NCI-H1048 (cell line): Measurements from ENCODE around the gene PRKCE.

Experiments
- DNase-seq: peaks from one replicate; lab custom pipeline; 2025; lab: John Stamatoyannopoulos, UW

Gene PRKCE

DNA sequence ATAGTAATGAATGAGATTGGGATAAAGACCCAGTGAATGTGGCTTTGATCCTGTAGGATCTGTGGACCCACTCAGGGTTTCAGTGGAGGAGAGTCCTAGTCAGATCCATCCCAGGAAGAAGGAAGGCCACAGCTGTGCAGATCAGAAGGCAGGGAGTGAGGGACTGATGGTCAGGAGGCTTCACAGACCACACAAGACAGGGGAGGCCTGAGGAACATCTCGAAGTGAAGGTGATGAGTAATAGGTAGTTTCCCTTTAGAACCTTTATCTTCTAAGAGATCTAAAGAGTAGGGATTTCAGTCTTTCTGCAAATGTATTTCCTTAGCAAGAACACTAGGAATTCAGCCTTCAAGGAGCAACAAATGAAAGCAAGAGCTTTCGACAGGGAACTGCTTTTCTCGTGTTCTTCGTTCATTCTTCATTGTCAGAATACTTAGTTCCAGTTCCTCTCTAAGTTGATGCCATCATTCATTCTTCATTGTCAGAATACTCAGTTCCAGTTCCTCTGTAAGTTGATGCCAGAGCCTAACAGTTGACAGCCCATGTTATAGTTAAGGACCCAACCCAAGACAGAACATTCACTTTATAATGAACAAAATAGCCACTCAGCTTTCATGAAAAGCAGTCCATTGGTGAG is 495.5 kb downstream of the PRKCE start:
- DNase-seq = no peak

DNA sequence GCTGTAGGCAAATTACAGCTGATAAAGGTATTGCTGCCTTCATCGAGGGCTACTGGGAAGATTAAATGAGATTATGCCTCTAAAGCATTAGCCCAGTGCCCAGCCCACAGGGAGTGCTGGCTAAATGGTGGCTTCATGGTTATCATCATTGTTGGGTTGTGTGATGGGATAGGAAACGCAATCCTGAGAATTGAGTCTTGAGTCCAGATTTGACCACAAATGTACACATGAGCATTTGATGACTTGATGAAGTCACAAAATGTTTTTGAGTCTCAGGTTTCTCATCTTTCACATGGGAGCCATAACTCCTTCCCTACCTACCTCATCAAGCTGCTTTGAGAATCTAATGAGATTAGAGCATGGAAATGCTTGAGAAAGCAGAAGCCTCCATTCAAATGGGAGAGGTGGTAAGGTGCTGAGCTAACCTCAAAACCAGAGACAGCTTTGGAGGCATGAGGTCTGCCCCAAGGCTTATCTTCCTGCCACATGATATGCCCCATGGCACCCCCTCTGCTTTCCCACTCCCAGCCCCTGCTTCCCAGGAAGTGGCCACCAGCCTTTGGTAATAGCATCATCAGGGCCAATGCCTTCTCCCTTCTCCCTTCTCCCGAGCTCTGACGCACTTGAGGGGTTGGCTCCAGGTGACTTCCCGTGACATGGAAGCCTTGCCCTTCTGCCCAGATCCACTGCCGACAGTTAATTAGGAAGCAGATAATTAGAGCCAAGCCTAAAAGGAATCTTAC is 496.3 kb downstream of the PRKCE start:
- DNase-seq = no peak

- DNase-seq = no peak
Measured at GRCh38 chr2:46148369-46148736, 496.9 kb downstream of the PRKCE start.

- DNase-seq = no peak
Measured at GRCh38 chr2:46150445-46150955, 499.0 kb downstream of the PRKCE start.

- DNase-seq = no peak
Measured at GRCh38 chr2:46151577-46151976, 500.1 kb downstream of the PRKCE start.

DNA sequence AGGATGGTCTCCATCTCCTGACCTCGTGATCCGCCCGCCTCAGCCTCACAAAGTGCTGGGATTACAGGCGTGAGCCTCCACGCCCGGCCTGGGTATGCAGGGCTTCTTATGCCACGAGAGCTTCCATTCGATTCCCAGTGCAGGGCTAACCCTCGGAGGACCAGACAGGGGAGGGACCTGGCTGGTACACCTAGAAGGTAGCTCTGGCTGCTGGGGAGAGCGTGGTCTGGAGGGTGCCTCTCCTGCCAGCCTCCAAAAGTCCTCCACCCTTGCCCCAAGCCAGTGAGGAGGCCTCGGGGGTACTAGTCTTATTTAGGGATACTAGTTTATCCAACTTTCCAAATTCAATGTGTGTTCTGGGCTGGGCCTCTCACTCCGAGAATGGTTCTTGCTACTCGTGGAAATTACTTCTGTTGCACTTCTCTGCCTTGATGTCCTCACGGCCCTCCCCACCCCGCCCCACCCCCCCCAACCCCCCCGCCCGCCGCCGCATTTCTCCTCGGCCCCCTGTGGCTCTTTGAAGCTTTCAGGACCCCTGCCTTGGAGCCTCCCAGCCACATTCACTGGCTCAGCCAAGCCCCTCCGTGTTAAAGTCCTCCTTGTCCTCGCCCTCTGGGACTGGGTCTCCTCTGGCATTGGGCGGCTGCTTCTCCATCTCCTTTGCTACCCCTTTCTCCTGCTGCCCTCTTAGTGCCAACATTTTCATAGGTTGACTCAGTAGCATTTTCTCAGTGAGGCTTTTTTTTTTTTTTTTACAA is 502.7 kb downstream of the PRKCE start:
- no peak for DNase-seq

- no peak for DNase-seq
Measured at GRCh38 chr2:46157072-46157965, 505.8 kb downstream of the PRKCE start.

DNA sequence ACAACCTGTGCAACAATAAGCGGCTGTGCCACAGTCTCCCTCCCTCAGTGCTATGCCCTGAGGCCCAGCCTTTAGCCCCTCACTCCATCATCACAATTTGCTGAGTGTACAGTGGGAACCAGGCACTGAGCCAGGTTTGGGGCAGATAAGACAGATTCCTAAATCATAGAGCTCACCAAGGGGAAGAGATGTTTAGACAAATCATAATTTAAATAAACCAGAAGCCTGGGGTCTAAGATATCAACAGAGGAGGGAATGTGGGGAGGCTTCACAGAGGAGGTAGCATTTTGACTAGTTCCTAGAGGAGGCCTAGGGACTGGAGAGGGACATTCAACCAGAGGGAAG is 506.5 kb downstream of the PRKCE start:
- no peak for DNase-seq

GRCh38 chr2:46158661-46159060 is 507.2 kb downstream of the PRKCE start:
- no peak for DNase-seq

- DNase-seq = no peak
Measured at GRCh38 chr2:46160326-46160725, 508.9 kb downstream of the PRKCE start.

DNA sequence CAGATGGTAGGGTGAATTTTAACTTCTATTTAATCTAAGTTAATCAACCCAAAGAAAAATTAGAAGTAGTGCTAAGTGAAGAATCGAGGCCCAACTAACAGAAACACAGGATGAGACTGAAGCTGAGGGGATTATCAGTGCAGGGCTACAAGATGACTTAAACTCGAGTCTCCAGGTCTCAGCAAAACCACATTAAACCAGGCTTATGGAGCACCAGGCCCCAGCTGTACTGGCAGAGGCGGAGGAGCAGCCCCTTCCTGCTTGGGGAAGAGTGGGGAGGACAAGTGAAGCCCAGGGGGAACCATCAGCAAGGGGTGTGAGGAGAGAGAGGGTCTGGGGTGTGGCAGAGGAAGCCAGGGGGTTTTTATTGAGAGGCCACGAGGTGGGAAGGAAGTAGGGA is 509.8 kb downstream of the PRKCE start:
- DNase-seq = no peak

- no peak for DNase-seq
Measured at GRCh38 chr2:46161911-46162310, 510.4 kb downstream of the PRKCE start.

DNA sequence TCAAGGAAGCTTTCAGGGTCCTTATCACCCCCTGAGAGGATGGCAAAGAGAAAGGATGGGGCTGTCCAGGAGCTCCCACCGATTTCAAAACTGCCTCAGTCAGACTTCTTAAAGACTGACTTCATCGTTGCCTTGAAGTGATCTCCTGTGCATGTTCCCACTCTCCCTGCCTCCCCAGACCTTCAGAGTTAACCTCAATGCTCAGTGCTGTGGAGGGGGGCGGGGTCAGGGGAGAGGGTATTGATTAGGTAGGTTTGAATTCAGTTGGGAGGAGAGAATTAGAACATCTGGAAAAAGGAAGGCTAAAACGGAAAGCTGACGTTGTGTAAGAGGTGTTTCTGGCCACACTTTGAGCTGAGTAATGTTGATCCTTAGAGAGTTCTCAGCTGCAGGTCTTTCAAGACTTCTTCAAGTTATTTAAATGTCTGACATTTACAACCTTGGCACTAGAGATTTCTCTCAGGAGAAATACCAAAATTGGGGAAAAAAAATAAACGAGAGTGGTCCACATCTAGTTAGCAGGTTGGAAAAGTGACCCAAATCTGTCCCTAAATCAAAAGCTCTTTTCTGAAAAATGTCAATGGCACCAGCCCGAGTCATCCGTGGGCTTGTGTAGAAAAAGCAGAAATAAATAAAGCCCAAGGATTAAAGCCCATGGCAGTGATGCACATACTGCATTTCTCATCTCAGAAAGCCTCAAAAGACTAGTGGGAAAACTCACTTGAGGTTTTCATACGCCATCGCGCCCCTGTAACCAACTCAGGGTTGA is 511.0 kb downstream of the PRKCE start:
- DNase-seq = no peak

DNA sequence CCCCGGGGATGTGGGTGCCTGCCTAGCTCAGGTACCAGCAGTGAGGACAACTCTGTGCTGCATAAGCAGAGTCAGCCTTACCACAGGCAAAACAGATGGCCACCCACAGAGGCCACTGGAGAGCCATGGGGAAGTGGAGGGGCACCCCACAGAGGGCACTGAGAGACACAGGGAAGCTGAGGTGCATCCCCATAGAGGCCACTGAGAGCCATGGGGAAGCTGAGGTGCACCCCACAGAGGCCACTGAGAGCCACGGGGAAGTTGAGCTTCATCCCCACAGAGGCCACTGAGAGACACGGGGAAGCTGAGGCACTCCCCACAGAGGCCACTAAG is 511.6 kb downstream of the PRKCE start:
- DNase-seq = no peak

GRCh38 chr2:46163804-46164528 is 512.5 kb downstream of the PRKCE start:
- DNase-seq = no peak

DNA sequence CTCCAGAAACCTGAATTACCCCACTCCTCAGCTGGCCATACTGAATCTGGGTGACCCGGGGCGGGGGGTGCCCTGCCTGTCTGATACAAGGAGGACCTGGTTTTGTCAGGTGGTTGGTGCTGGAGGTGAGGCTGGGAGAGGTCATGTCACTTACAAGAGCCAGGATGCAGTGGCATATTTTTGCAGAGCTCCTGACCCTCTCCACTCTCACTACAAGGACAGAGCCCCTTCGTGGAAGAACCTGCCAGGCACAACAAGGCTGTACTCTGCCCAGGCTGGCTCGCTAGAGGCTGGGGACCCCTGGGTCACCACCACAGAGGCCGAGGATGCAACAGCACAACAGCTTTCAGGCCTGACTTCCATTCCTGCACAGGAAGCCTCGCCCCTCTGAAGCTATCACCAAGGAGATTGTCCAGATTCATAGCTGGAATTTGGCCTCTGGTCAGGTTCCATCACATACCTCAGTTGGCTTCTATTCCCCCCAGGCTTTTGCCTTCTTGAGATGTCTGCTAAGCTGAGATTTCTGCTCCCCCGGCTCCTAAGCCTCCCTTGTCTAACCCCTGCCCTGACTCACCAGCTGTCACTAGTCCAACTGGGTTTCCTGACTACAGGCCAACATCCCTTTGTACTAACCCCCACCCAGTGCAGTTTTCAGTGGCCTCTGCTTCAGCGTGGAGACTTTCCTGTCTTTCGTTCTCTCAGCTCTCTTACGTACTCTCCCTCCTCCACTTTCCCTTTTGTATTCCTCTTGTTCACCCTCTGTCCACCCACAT is 513.2 kb downstream of the PRKCE start:
- DNase-seq = no peak

GRCh38 chr2:46165916-46166315 is 514.4 kb downstream of the PRKCE start:
- DNase-seq = no peak

DNA sequence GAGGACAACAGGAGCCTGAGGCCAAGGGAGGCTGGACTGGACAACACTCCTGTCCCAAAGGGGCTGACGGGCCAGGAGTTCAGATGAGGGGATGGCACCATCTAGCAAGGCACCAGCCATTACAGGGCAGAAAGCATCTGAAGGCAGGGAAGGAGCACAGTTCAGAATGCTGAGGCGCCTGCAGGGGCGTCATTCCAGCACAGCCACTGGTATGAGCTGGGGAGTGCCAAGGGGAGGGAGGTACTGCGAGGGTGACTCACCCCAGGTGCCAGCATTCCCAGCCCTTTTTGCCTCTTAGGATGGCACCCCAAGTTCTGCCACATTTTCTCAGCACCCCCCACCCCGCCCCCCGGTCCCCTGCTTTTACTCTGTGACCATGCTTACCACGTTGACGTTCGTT is 515.9 kb downstream of the PRKCE start:
- DNase-seq = no peak

- DNase-seq = no peak
Measured at GRCh38 chr2:46167924-46168323, 516.4 kb downstream of the PRKCE start.

GRCh38 chr2:46169467-46169866 is 518.0 kb downstream of the PRKCE start:
- DNase-seq = no peak
